ENCODE results near the gene SULF2. TPM values are rescaled to one million over a fixed set of nuclear protein-coding genes. Genes with fewer than 3 reads are reported as not detected.

SULF2 gene
- total and polyA plus RNA-seq, 2 of the 13 experiments (the other 11 are each of a cell fraction or from before 2014, with no cell fraction given): 7.2 to 50.9 TPM

DNA sequence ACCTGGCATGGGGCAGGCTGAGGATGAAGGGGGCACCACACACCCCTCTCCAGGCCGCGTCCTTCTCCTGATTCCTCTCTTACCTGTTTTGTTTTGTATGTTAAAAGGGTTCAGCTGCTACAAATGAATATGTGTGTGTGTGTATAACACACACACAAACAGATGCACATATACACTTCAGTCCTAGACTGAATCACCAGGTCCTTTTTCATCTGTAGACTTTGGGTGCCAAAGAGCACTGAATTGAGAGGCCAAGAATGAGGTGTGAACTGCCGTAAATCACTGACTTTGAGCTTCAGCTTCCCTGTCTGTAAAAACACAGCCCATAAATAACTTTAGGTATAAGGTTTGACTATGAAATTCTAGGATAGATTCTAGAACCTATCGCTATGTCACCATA, 40.5 kb downstream of the SULF2 start:
- no TSS peak for BruUV-seq (replicated peaks)
- POLR2A ChIA-PET: no interaction called here
- no peak for ATAC-seq
- FAIRE-seq: no peak
- Histone ChIP-seq H3K9ac (ENCODE audit: insufficient read depth, low read depth, low read length) (no peak overlapping the region), H3K79me2 (ENCODE audit: insufficient read depth, low read length) (no peaks in the 10 kb centered on the region), H3K4me3 (replicated peaks in 1 of 3; ENCODE audit: insufficient read depth in 1 of 3, low read depth in 2 of 3, low read length in 3 of 3) (no peak overlapping the region), H3K27ac (ENCODE audit: extremely low read length, insufficient read depth, low read length) (no peak overlapping the region), H3K9me3 (ENCODE audit: low read length) (no peaks in the 10 kb centered on the region), H3K36me3 (replicated peaks in 1 of 2; ENCODE audit: control insufficient read depth in 1 of 2, insufficient read depth in 2 of 2, low read length in 2 of 2) (no peaks in the 10 kb centered on the region), H3K4me2 (ENCODE audit: low read depth, low read length) (no peak overlapping the region), H2AFZ (ENCODE audit: low read length) (no peak overlapping the region), H3K4me1 (ENCODE audit: insufficient read depth, low read length) (no peaks in the 10 kb centered on the region), H3K27me3 (ENCODE audit: control insufficient read depth in 1 of 2, insufficient read depth in 2 of 2, low read length in 2 of 2) (no peaks in the 10 kb centered on the region), H4K20me1 (ENCODE audit: insufficient read depth, low read length) (no peaks in the 10 kb centered on the region)
- no peak for DNase-seq (ENCODE audit: low spot score)
- 95% methylated on average over 4 of the region's 4 CpGs for WGBS (ENCODE audit: low lambda C conversion rate)
- CTCF ChIA-PET (ENCODE audit: low intra/inter-chr PET ratio, low total read pairs): no interaction called here
- TF ChIP-seq, protein P1, sequence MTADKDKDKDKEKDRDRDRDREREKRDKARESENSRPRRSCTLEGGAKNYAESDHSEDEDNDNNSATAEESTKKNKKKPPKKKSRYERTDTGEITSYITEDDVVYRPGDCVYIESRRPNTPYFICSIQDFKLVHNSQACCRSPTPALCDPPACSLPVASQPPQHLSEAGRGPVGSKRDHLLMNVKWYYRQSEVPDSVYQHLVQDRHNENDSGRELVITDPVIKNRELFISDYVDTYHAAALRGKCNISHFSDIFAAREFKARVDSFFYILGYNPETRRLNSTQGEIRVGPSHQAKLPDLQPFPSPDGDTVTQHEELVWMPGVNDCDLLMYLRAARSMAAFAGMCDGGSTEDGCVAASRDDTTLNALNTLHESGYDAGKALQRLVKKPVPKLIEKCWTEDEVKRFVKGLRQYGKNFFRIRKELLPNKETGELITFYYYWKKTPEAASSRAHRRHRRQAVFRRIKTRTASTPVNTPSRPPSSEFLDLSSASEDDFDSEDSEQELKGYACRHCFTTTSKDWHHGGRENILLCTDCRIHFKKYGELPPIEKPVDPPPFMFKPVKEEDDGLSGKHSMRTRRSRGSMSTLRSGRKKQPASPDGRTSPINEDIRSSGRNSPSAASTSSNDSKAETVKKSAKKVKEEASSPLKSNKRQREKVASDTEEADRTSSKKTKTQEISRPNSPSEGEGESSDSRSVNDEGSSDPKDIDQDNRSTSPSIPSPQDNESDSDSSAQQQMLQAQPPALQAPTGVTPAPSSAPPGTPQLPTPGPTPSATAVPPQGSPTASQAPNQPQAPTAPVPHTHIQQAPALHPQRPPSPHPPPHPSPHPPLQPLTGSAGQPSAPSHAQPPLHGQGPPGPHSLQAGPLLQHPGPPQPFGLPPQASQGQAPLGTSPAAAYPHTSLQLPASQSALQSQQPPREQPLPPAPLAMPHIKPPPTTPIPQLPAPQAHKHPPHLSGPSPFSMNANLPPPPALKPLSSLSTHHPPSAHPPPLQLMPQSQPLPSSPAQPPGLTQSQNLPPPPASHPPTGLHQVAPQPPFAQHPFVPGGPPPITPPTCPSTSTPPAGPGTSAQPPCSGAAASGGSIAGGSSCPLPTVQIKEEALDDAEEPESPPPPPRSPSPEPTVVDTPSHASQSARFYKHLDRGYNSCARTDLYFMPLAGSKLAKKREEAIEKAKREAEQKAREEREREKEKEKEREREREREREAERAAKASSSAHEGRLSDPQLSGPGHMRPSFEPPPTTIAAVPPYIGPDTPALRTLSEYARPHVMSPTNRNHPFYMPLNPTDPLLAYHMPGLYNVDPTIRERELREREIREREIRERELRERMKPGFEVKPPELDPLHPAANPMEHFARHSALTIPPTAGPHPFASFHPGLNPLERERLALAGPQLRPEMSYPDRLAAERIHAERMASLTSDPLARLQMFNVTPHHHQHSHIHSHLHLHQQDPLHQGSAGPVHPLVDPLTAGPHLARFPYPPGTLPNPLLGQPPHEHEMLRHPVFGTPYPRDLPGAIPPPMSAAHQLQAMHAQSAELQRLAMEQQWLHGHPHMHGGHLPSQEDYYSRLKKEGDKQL (CRISPR knock-in tag; IDR thresholded peaks at IDR 0.05; ENCODE audit: low read depth): no peak
- no peak for TF ChIP-seq WIZ (CRISPR knock-in tag; IDR thresholded peaks at IDR 0.05)
- no peak for TF ChIP-seq GLMP (CRISPR knock-in tag; IDR thresholded peaks at IDR 0.05; ENCODE audit: borderline replicate concordance)
- no peak for TF ChIP-seq BCL3 (CRISPR knock-in tag; IDR thresholded peaks at IDR 0.05)
- TF ChIP-seq PAXIP1 (CRISPR knock-in tag; conservative IDR thresholded peaks at IDR 0.05): no peak
- TF ChIP-seq TEF (CRISPR knock-in tag; IDR thresholded peaks at IDR 0.05): no peak
- in situ Hi-C loops (cut with HindIII; ENCODE audit: extremely low pct_ligation_motif_present, low pct_unique_long_range_greater_than_20kb) (no loop called here), intact Hi-C loops (cut with micrococcal nuclease; ENCODE audit: unreplicated experiment) (no loop called here)

All from HepG2 (cell line).